Measurements from ENCODE around the gene UNC5A. TPM values are rescaled to one million over a fixed set of nuclear protein-coding genes. Genes with fewer than 3 reads are reported as not detected.

Gene UNC5A
- total RNA-seq, 1 experiment from 2014 or later = not detected

DNA sequence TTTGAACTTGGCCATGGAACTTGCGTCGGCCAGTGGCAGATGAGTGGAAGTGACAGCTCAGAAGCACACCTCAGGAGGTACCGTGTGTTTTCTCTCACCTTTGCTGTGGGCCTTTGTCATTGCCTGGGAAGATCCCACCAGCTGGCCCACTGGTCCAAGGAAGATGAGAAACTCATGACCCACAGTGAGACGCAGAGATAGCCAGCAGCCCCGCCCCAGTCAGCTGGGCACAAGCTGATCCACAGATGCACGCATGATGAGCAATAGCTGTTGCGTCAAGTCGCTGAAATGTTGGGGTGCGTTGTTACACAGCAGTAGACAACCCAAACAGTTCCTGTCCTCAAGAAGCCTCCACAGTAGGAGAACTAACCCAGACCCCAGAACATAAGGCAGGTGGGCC is 30.8 kb upstream of the UNC5A start:
- no peak for DNase-seq
- H3K4me3 ChIP-seq (ENCODE audit: low read length) = no peak overlapping the region

DNA sequence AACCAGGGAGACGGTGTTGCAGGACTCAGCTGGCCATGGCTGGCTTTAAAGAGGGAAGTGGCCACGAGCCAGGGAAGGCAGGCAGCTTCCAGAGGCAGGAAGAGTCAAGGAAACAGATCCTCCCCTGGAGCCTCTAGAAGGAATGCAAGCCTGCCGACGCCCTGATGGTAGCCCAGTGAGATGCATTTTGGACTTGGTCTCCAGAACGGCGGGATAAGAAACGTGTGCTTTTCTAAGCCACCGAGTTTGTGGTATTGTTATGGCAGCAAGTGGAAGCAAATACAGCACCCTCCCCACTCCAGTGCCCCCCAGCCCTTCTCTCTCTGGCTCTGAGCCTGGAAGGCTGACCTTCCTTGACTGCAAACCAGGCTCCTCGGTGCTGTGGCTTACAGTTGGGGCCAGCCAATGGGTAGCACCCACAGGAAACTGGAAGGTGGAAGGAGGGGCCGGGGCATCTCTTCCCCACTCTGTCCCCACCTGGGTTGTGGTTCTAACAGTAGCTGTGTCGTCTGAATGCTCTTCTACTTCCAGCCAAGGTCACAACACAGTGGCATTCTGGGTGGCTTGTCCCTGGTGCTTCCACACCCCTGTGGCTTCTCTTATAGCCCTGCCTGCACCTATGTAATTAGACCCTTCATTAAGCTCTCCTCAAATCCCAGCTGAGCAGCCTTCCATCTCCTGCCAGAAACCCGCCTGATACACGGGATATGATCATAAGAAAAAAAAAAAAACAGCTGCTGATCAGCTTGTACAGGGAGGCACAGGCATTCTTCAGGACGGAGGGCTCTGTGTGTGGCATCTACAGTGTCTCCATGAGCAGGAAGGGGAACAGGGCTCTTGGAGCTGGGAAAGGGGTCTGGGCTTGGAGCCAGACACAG is 29.9 kb upstream of the UNC5A start:
- no peak overlapping the region for H3K4me2 ChIP-seq (ENCODE audit: low read depth, low read length, poor library complexity, severe bottlenecking)
- H2AFZ ChIP-seq (ENCODE audit: low read length) = no peak overlapping the region

More for the DNA sequence above, 30.8 kb upstream of the UNC5A start:
- H3K9ac ChIP-seq (ENCODE audit: low read length) = no peak overlapping the region
- no peaks in the 10 kb centered on the region for H3K4me1 ChIP-seq (ENCODE audit: low read length)
- no peaks in the 10 kb centered on the region for H3K36me3 ChIP-seq (ENCODE audit: insufficient read depth, low read length)
- H3K27me3 ChIP-seq (ENCODE audit: low read length) = no peaks in the 10 kb centered on the region
- H3K9me2 ChIP-seq (replicated peaks; ENCODE audit: insufficient read depth, low read length) = no peaks in the 10 kb centered on the region
- no peak overlapping the region for H3K27ac ChIP-seq (ENCODE audit: low read length)
- H3K79me2 ChIP-seq (ENCODE audit: low read length) = no peaks in the 10 kb centered on the region
- H3K9me3 ChIP-seq (ENCODE audit: low read length) = no peaks in the 10 kb centered on the region
- no peaks in the 10 kb centered on the region for H4K20me1 ChIP-seq (ENCODE audit: insufficient read depth, low read depth, low read length)
- H3K4me2 ChIP-seq (ENCODE audit: low read depth, low read length, poor library complexity, severe bottlenecking) = no peak overlapping the region
- H2AFZ ChIP-seq (ENCODE audit: low read length) = no peak overlapping the region

DNA sequence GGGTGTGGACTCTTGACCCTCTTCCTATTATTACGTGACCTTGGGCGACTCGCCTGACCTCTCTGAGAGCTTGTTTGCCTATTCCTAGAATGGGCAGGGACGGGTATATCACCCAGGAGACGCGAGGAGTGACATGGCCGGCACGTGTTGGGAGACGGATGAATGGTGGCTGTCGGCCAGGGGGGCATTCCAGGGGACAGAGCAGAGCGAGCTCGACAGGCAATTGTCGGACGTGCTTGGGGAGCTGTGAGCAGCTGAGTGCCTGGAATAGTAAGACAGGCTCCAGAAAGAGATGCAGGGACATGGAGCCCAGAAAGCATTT is 29.3 kb upstream of the UNC5A start:
- no peaks in the 10 kb centered on the region for H3K27me3 ChIP-seq (ENCODE audit: low read length)
- H3K79me2 ChIP-seq (ENCODE audit: low read length) = no peaks in the 10 kb centered on the region
- no peak overlapping the region for H3K9ac ChIP-seq (ENCODE audit: low read length)
- no peak overlapping the region for H3K4me2 ChIP-seq (ENCODE audit: low read depth, low read length, poor library complexity, severe bottlenecking)
- no peaks in the 10 kb centered on the region for H3K4me1 ChIP-seq (ENCODE audit: low read length)
- H4K20me1 ChIP-seq (ENCODE audit: insufficient read depth, low read depth, low read length) = no peaks in the 10 kb centered on the region
- H3K27ac ChIP-seq (ENCODE audit: low read length) = no peak overlapping the region
- H3K36me3 ChIP-seq (ENCODE audit: insufficient read depth, low read length) = no peaks in the 10 kb centered on the region
- H3K9me3 ChIP-seq (ENCODE audit: low read length) = no peaks in the 10 kb centered on the region
- H3K9me2 ChIP-seq (replicated peaks; ENCODE audit: insufficient read depth, low read length) = no peaks in the 10 kb centered on the region
- no peak overlapping the region for H3K4me3 ChIP-seq (ENCODE audit: low read length)
- no peak overlapping the region for H2AFZ ChIP-seq (ENCODE audit: low read length)
- no peak for DNase-seq

More for the DNA sequence above, 29.9 kb upstream of the UNC5A start:
- no peak overlapping the region for H3K9ac ChIP-seq (ENCODE audit: low read length)
- H3K36me3 ChIP-seq (ENCODE audit: insufficient read depth, low read length) = no peaks in the 10 kb centered on the region
- no peaks in the 10 kb centered on the region for H3K4me1 ChIP-seq (ENCODE audit: low read length)
- DNase-seq = no peak
- no peak overlapping the region for H3K4me3 ChIP-seq (ENCODE audit: low read length)
- no peaks in the 10 kb centered on the region for H3K9me2 ChIP-seq (replicated peaks; ENCODE audit: insufficient read depth, low read length)
- H3K79me2 ChIP-seq (ENCODE audit: low read length) = no peaks in the 10 kb centered on the region
- no peaks in the 10 kb centered on the region for H3K27me3 ChIP-seq (ENCODE audit: low read length)
- H3K27ac ChIP-seq (ENCODE audit: low read length) = no peak overlapping the region
- H4K20me1 ChIP-seq (ENCODE audit: insufficient read depth, low read depth, low read length) = no peaks in the 10 kb centered on the region
- no peaks in the 10 kb centered on the region for H3K9me3 ChIP-seq (ENCODE audit: low read length)

DNA sequence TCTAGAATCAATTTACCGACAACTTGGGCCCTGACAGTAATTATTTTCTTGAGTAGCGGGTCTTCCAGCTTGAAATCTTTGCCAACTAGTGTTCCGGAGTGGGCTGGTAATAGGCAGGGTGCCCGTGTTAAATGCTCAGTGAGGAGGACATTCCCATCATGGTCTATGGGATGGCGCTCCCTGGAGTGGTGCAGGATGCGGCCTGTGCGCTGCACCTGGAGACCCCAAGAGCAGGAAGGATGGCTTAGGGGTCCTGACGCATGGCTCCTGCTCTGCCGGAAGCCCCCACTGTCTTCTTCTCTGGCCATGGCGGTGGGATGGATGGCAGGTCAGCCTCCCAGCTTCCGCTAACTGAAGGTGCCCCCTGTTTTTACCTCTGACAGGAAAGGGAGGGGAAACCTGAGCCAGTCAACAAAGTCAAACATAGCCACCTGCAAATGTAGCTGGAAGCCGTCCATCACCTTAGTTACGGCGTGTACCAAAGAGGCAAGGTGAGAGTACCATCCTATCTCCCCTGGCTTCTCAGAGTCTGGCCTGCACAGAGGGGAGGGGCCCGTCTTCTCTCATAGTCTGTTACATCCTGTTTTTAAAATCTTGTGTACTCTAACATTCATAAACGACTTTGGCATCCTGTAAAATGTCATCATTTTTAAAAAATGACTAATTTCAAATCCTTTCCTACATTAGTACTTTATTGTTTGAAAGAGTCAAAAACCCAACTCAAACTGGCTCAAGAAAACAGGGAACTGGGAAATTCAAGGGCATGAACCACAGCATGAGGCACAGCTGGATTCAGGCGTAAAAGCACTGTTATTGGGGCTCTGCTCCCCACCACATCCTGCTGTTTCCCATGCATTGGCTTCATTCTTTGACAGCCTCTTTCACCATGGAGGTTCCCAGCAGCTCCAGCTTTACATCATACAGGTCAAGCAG is 28.5 kb upstream of the UNC5A start:
- no peaks in the 10 kb centered on the region for H3K27me3 ChIP-seq (ENCODE audit: low read length)
- no peak for DNase-seq
- no peak overlapping the region for H3K27ac ChIP-seq (ENCODE audit: low read length)

DNA sequence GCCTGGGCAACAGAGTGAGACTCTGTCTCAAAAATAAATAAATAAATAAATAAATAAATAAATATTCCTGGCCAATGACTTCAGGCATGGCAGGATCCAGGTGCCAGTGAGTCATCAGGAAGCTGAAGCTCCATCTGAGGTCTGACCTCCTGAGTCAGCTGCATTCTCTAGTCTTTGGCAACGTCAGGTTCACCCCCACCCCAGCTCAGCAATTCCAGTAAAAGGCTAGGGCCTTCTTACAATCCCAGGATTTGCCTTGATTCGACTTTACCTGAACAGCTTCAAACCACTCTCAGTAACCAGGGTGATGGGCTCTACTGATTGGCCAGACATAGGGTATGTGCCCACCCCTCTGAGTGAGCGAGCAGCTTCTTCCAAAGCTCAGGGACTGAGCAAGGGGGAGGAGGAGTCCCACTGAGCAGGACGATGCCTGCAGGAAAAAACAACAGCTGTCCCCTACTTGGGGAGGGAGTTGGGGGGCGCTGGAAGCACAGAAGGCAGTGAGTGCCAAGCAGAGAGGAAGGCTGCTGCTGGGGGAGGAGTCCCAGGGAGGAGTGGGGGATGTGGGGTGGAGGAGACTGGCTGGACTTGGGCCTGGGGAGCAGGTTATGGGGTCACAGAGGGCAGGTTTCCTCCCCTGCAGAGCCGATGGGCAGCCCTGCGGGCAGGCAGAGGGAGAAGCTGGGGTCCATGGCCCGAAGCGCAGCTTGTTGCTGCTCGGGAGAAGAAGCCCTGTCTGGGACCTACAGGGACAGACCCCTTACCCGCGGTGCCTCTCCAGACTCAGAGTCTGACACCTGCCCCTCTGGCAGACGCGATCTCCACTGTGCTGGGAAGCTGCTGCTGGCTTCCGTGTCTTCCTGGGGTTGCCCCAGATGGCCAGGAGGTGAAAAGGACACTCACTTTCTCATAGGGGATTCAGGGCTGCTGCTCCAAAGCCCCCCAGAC is 25.9 kb upstream of the UNC5A start:
- H3K27me3 ChIP-seq (ENCODE audit: low read length) = no peaks in the 10 kb centered on the region
- no peak overlapping the region for H3K4me3 ChIP-seq (ENCODE audit: low read length)
- H3K36me3 ChIP-seq (ENCODE audit: insufficient read depth, low read length) = no peaks in the 10 kb centered on the region
- DNase-seq = no peak
- H3K4me2 ChIP-seq (ENCODE audit: low read depth, low read length, poor library complexity, severe bottlenecking) = no peak overlapping the region
- H3K4me1 ChIP-seq (ENCODE audit: low read length) = no peaks in the 10 kb centered on the region
- H3K9me3 ChIP-seq (ENCODE audit: low read length) = no peaks in the 10 kb centered on the region
- H3K79me2 ChIP-seq (ENCODE audit: low read length) = no peaks in the 10 kb centered on the region
- H3K9ac ChIP-seq (ENCODE audit: low read length) = no peak overlapping the region
- H3K9me2 ChIP-seq (replicated peaks; ENCODE audit: insufficient read depth, low read length) = no peaks in the 10 kb centered on the region
- no peak overlapping the region for H2AFZ ChIP-seq (ENCODE audit: low read length)
- 0 out of 2 replicates have a peak, but pooled peaks cover 4% of the 10 kb centered on the region for H4K20me1 ChIP-seq (ENCODE audit: insufficient read depth, low read depth, low read length)
- no peak overlapping the region for H3K27ac ChIP-seq (ENCODE audit: low read length)

More for the DNA sequence above, 28.5 kb upstream of the UNC5A start:
- Histone ChIP-seq H3K4me2 (ENCODE audit: low read depth, low read length, poor library complexity, severe bottlenecking) (no peak overlapping the region), H3K4me1 (ENCODE audit: low read length) (no peaks in the 10 kb centered on the region), H3K9ac (ENCODE audit: low read length) (no peak overlapping the region), H3K9me2 (replicated peaks; ENCODE audit: insufficient read depth, low read length) (no peaks in the 10 kb centered on the region), H2AFZ (ENCODE audit: low read length) (no peak overlapping the region), H3K4me3 (ENCODE audit: low read length) (no peak overlapping the region), H3K36me3 (ENCODE audit: insufficient read depth, low read length) (no peaks in the 10 kb centered on the region), H3K79me2 (ENCODE audit: low read length) (no peaks in the 10 kb centered on the region), H3K9me3 (ENCODE audit: low read length) (no peaks in the 10 kb centered on the region), H4K20me1 (ENCODE audit: insufficient read depth, low read depth, low read length) (no peaks in the 10 kb centered on the region)

DNA sequence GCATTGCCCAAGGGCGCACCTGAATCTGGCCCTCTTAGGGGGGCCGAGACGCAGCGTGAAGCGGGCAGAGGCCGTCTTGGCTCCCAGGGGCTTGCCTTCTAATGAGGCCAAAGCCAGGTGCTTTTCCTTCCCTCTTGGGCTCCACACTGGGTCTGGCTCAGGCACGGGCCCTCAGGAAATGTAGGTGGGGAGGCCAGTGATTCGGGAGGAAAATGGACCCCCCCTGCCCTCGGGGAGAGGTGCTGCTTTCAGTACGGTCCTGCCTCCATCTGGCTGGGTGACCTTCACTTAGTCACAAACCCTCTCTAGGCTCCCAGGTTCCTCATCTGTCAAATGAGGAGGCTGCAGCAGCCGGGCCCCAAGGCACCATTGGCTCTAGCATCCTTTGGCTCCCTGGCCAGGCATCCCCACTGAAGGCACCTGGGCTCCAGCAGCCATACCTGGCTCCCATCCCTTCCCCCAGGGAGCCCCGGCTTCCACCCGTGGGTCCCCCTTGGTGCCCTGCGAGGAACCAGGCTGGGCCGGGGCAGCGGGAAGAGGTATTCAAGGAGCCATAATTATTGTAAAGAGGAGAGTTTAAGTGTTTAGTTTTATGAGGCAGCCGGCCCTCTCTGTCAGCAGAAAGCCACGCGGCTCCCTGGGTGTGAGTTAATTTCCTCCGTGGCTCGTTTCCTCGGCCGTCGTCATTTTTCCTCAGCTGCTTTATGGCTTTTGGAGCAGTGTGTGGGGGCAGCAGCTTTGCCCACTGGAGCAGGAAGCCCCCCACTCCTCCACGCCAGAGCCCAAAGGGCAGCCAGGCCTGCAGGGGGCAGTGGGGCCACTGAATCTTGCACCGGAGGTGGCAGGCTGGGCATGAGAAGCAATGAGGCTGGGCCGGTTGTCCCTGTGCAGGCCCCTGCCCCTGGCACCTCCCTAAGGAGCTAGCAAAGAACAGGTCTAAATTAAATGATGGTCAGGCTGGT is 24.9 kb upstream of the UNC5A start:
- DNase-seq = no peak
- H4K20me1 ChIP-seq (ENCODE audit: insufficient read depth, low read depth, low read length) = 0 out of 2 replicates have a peak, but pooled peaks cover 4% of the 10 kb centered on the region
- no peak overlapping the region for H3K9ac ChIP-seq (ENCODE audit: low read length)
- no peaks in the 10 kb centered on the region for H3K36me3 ChIP-seq (ENCODE audit: insufficient read depth, low read length)
- no peak overlapping the region for H3K4me3 ChIP-seq (ENCODE audit: low read length)
- H2AFZ ChIP-seq (ENCODE audit: low read length) = no peak overlapping the region
- no peaks in the 10 kb centered on the region for H3K9me2 ChIP-seq (replicated peaks; ENCODE audit: insufficient read depth, low read length)
- H3K4me1 ChIP-seq (ENCODE audit: low read length) = no peaks in the 10 kb centered on the region
- no peak overlapping the region for H3K27ac ChIP-seq (ENCODE audit: low read length)
- H3K9me3 ChIP-seq (ENCODE audit: low read length) = no peaks in the 10 kb centered on the region
- H3K4me2 ChIP-seq (ENCODE audit: low read depth, low read length, poor library complexity, severe bottlenecking) = no peak overlapping the region
- no peaks in the 10 kb centered on the region for H3K27me3 ChIP-seq (ENCODE audit: low read length)
- H3K79me2 ChIP-seq (ENCODE audit: low read length) = no peaks in the 10 kb centered on the region

DNA sequence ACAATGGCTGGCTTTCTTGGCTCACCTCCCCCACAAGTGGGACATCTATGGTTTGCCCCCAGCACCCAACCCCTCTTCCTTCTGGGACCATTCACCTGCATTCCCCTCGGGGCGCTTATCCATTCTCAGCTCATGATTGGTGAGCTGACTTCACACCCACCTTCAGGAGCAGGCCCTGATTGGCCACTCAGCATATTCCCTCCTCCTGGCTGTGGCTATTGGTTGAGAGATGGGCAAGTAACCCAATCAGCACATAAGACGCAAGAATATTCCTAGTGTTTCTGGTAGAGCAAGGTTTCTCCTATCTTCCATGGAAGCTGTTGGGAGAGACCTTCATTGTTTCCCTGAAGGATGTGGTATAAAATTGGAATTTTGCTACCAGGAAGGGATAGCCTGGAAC is 22.7 kb upstream of the UNC5A start:
- Histone ChIP-seq H2AFZ (ENCODE audit: low read length) (no peak overlapping the region), H3K9ac (ENCODE audit: low read length) (no peak overlapping the region), H3K9me3 (ENCODE audit: low read length) (no peaks in the 10 kb centered on the region), H4K20me1 (ENCODE audit: insufficient read depth, low read depth, low read length) (0 out of 2 replicates have a peak, but pooled peaks cover 4% of the 10 kb centered on the region), H3K27ac (ENCODE audit: low read length) (no peak overlapping the region), H3K27me3 (ENCODE audit: low read length) (no peaks in the 10 kb centered on the region), H3K4me3 (ENCODE audit: low read length) (no peak overlapping the region), H3K4me2 (ENCODE audit: low read depth, low read length, poor library complexity, severe bottlenecking) (no peak overlapping the region), H3K36me3 (ENCODE audit: insufficient read depth, low read length) (no peaks in the 10 kb centered on the region), H3K79me2 (ENCODE audit: low read length) (no peaks in the 10 kb centered on the region), H3K9me2 (replicated peaks; ENCODE audit: insufficient read depth, low read length) (no peaks in the 10 kb centered on the region), H3K4me1 (ENCODE audit: low read length) (no peaks in the 10 kb centered on the region)
- DNase-seq = peak; percentile 63
